PC-9 (cell line): ENCODE measurements around the gene NOXO1. TPM values are rescaled to one million over a fixed set of nuclear protein-coding genes. Genes with fewer than 3 reads are reported as not detected.
A peak's percentile ranks its signal among the peaks of the same experiment; 100 is the strongest.

ENCODE experiments used
- BruUV-seq: library from RNA; stranded (reverse); fragments of 400-500 nt; replicated peaks from 2 replicates; lab custom pipeline; 2021; lab: Mats Ljungman, UMichigan
- CTCF ChIA-PET: fragments of 300-600 bp; sonication (Branson Sonifier 250); formaldehyde crosslinking; loops from one replicate; lab custom pipeline; 2022; ENCODE audit warnings: antibody characterized with exemption; lab: Charles Lee
- POLR2A ChIA-PET: fragments of 300-600 bp; sonication (Branson Sonifier 250); formaldehyde crosslinking; loops from one replicate; lab custom pipeline; 2022; ENCODE audit warnings: antibody characterized with exemption; ENCODE audit not compliant: unreplicated experiment; lab: Charles Lee
- DNase-seq, 2 experiments: peaks; one replicate each; pipeline versions ENCODE4 v3.0.0 to v3.0.0-alpha.2; 2015 to 2022; ENCODE audit warnings: mixed read lengths in 1 of 2
- H2AFZ ChIP-seq: fragments of 200-600 bp; sonication (generic); 2 replicates; pipeline ENCODE4 v1.8.1; 2017; ENCODE audit warnings: antibody characterized with exemption
- H3F3A ChIP-seq: fragments of 200-600 bp; sonication (generic); 2 replicates; pipeline ENCODE4 v1.8.1; 2017; ENCODE audit warnings: antibody characterized with exemption, mild to moderate bottlenecking, low read depth; ENCODE audit not compliant: insufficient read depth
- H3K27ac ChIP-seq: fragments of 200-600 bp; sonication (generic); 2 replicates; pipeline ENCODE4 v1.6.1; 2016; ENCODE audit warnings: mixed run types
- H3K27me3 ChIP-seq: fragments of 200-600 bp; sonication (generic); 2 replicates; pipeline ENCODE4 v1.6.1; 2016; ENCODE audit warnings: low read depth, mixed run types; ENCODE audit not compliant: insufficient read depth
- H3K36me3 ChIP-seq: fragments of 200-600 bp; sonication (generic); 2 replicates; pipeline ENCODE4 v1.6.1; 2016; ENCODE audit warnings: low read depth, mixed run types
- H3K4me1 ChIP-seq: fragments of 200-600 bp; sonication (generic); replicated peaks from 2 replicates; pipeline ENCODE4 v1.6.1; 2016; ENCODE audit warnings: mixed run types; ENCODE audit not compliant: insufficient read depth
- H3K4me2 ChIP-seq: fragments of 200-600 bp; sonication (generic); 2 replicates; pipeline ENCODE4 v1.6.1; 2017; ENCODE audit warnings: mixed run types
- H3K4me3 ChIP-seq: fragments of 200-600 bp; sonication (generic); 2 replicates; pipeline ENCODE4 v1.6.1; 2016; ENCODE audit warnings: mixed run types
- H3K79me2 ChIP-seq: fragments of 200-600 bp; sonication (generic); 2 replicates; pipeline ENCODE4 v1.6.1; 2017; ENCODE audit warnings: low read depth, mixed run types
- H3K9me2 ChIP-seq: fragments of 200-600 bp; sonication (generic); 2 replicates; pipeline ENCODE4 v1.8.1; 2017; ENCODE audit warnings: mild to moderate bottlenecking; ENCODE audit not compliant: insufficient read depth
- H3K9me3 ChIP-seq: fragments of 200-600 bp; sonication (generic); 2 replicates; pipeline ENCODE4 v1.8.1; 2016; ENCODE audit warnings: low read depth; ENCODE audit not compliant: insufficient read depth
- H4K20me1 ChIP-seq: fragments of 200-600 bp; sonication (generic); 2 replicates; pipeline ENCODE4 v1.8.1; 2017; ENCODE audit not compliant: insufficient read depth
- CTCF ChIP-seq: fragments of 200-600 bp; sonication (generic); conservative IDR thresholded peaks from 2 replicates; pipeline ENCODE4 v1.6.1; 2017; ENCODE audit warnings: mixed run types, antibody characterized with exemption, mild to moderate bottlenecking, moderate library complexity
- EZH2 ChIP-seq: fragments of 200-600 bp; sonication (generic); IDR thresholded peaks from 2 replicates; pipeline ENCODE4 v1.8.0; 2017; ENCODE audit warnings: antibody characterized with exemption, low read depth
- intact Hi-C: fragments of 100-400 bp; cut with micrococcal nuclease; formaldehyde crosslinking; loops from one replicate; pipeline ENCODE4 v1.10.0; 2022; ENCODE audit not compliant: unreplicated experiment
- total RNA-seq: library from RNA; stranded (reverse); gene quantifications from 2 replicates; pipeline ENCODE4 v1.2.3, GENCODE V29; 2021

NOXO1 gene
- total RNA-seq, 1 experiment from 2014 or later: 11.1 TPM

- no peaks in the 10 kb centered on the region for H3K27me3 ChIP-seq
- no peak overlapping the region for H3K4me3 ChIP-seq
- peaks cover 16% of the 10 kb centered on the region for H3K4me1 ChIP-seq
- H3K79me2 ChIP-seq: 0 out of 2 replicates have a peak, but pooled peaks cover 4% of the 10 kb centered on the region
- H3K4me2 ChIP-seq: no peak overlapping the region
- H3F3A ChIP-seq: peaks cover 9% of the 10 kb centered on the region; the same call in 1 of the 2 replicates
- H4K20me1 ChIP-seq: peaks cover 4% of the 10 kb centered on the region; the same call in 1 of the 2 replicates
- BruUV-seq: no TSS peak
- CTCF ChIA-PET: no interaction called here
- POLR2A ChIA-PET: no interaction called here
- no peaks in the 10 kb centered on the region for H3K9me3 ChIP-seq
- H2AFZ ChIP-seq: no peak overlapping the region
- TF ChIP-seq CTCF (no peak), EZH2 (no peak)
- no peaks in the 10 kb centered on the region for H3K36me3 ChIP-seq
- intact Hi-C loops: no loop called here
- DNase-seq: no peak
- no peak overlapping the region for H3K27ac ChIP-seq
- no peaks in the 10 kb centered on the region for H3K9me2 ChIP-seq
Measured at GRCh38 chr16:2024032-2024420, 42.8 kb upstream of the NOXO1 start.

- H3K27me3 ChIP-seq: no peaks in the 10 kb centered on the region
- 0 out of 2 replicates have a peak, but pooled peaks cover 4% of the 10 kb centered on the region for H3K79me2 ChIP-seq
- ChIA-PET POLR2A (interaction anchor here (0.5 to 1.0 kb wide), 3 partner anchors 18 to 125 kb away, joined by 3 to 4 read pairs (median 3); no protein-coding TSS in a partner anchor), CTCF (interaction anchor here (0.6 to 1.4 kb wide), 9 partner anchors 10 to 471 kb away, joined by 3 to 15 read pairs (median 7); no protein-coding TSS in a partner anchor)
- H3K4me2 ChIP-seq: peak overlapping the region; percentile 85
- intact Hi-C loops: loop anchor here (1.0 to 2.0 kb wide), 5 partner anchors 20 to 125 kb away; partner anchors contain the start of gene RAB26
- H3K27ac ChIP-seq: no peak overlapping the region
- DNase-seq: peak; percentile 61 to 97
- peaks cover 9% of the 10 kb centered on the region; the same call in 1 of the 2 replicates for H3F3A ChIP-seq
- peaks cover 4% of the 10 kb centered on the region; the same call in 1 of the 2 replicates for H4K20me1 ChIP-seq
- TF ChIP-seq CTCF (peak; percentile 96), EZH2 (no peak)
- H3K9me2 ChIP-seq: no peaks in the 10 kb centered on the region
- H3K9me3 ChIP-seq: no peaks in the 10 kb centered on the region
- no TSS peak for BruUV-seq
- no peaks in the 10 kb centered on the region for H3K36me3 ChIP-seq
- H3K4me3 ChIP-seq: peak overlapping the region; percentile 52; the same call in 1 of the 2 replicates
- peaks cover 16% of the 10 kb centered on the region for H3K4me1 ChIP-seq
- peak overlapping the region; percentile 74; the same call in 1 of the 2 replicates for H2AFZ ChIP-seq
Measured at GRCh38 chr16:2023092-2024031, 42.1 kb upstream of the NOXO1 start.

- H3K27ac ChIP-seq: no peak overlapping the region
- ChIA-PET CTCF (interaction anchor here (0.5 to 1.4 kb wide), 14 partner anchors 9 to 472 kb away, joined by 3 to 15 read pairs (median 5); partner anchors contain the start of genes NTHL1 and TSC2), POLR2A (interaction anchor here (0.6 to 1.0 kb wide), 4 partner anchors 25 to 125 kb away, joined by 3 to 12 read pairs (median 4); partner anchors contain the start of gene TSC2)
- peak overlapping the region; percentile 85 for H3K4me2 ChIP-seq
- H2AFZ ChIP-seq: no peak overlapping the region
- no peaks in the 10 kb centered on the region for H3K36me3 ChIP-seq
- peaks cover 4% of the 10 kb centered on the region; the same call in 1 of the 2 replicates for H3F3A ChIP-seq
- H3K4me3 ChIP-seq: peak overlapping the region; percentile 45; the same call in 1 of the 2 replicates
- intact Hi-C loops: loop anchor here (1.0 to 2.0 kb wide), 5 partner anchors 21 to 126 kb away; partner anchors contain the start of gene RAB26
- H3K9me2 ChIP-seq: no peaks in the 10 kb centered on the region
- BruUV-seq: no TSS peak
- peaks cover 4% of the 10 kb centered on the region; the same call in 1 of the 2 replicates for H4K20me1 ChIP-seq
- TF ChIP-seq EZH2: no peak
- no peak for TF ChIP-seq CTCF
- H3K79me2 ChIP-seq: 0 out of 2 replicates have a peak, but pooled peaks cover 3% of the 10 kb centered on the region
- DNase-seq: peak in 1 of 2 experiments; percentile 67
- H3K27me3 ChIP-seq: no peaks in the 10 kb centered on the region
- no peaks in the 10 kb centered on the region for H3K9me3 ChIP-seq
- peaks cover 14% of the 10 kb centered on the region for H3K4me1 ChIP-seq
Measured at GRCh38 chr16:2022723-2023091, 41.4 kb upstream of the NOXO1 start.
